ENCODE measurements around the gene SH3GL3. TPM values are rescaled to one million over a fixed set of nuclear protein-coding genes. Genes with fewer than 3 reads are reported as not detected.

The SH3GL3 gene
- total and polyA plus RNA-seq, 2 of the 8 experiments (the other 6 are each of a cell fraction or from before 2014, with no cell fraction given): 14.1 to 19.1 TPM

- TF ChIP-seq CTCF (IDR thresholded peaks at IDR 0.05; ENCODE audit: control extremely low read depth in 1 of 3, insufficient read depth in 1 of 3, low read depth in 1 of 3, low read length in 3 of 3): no peak
- no peak for TF ChIP-seq BRCA1 (IDR thresholded peaks at IDR 0.05; ENCODE audit: low read depth, low read length)
- no peak for TF ChIP-seq RXRA (IDR thresholded peaks at IDR 0.05; ENCODE audit: insufficient read depth, low read depth, low read length)
- TF ChIP-seq RAD21 (IDR thresholded peaks at IDR 0.05 in 1 of 2, conservative IDR thresholded peaks at IDR 0.05 in 1 of 2; ENCODE audit: low read depth in 2 of 2, low read length in 2 of 2): no peak
- TF ChIP-seq POU5F1 (IDR thresholded peaks at IDR 0.05; ENCODE audit: low read depth, low read length): no peak
These were observed 29.6 kb downstream of the SH3GL3 start (continued) for GRCh38 chr15:83476708-83477107.

Measured in H1 (cell line).